Hepatocyte (in vitro differentiated cells): Measurements from ENCODE around the gene KIAA1614. TPM values are rescaled to one million over a fixed set of nuclear protein-coding genes. Genes with fewer than 3 reads are reported as not detected.

Source experiments
- DNase-seq: peaks from one replicate; pipeline ENCODE4 v3.0.0-alpha.2; 2016; ENCODE audit warnings: low spot score
- H2AFZ ChIP-seq: fragments of 200-600 bp; sonication (generic); 2 replicates; pipeline ENCODE4 v1.6.0; 2016; ENCODE audit warnings: antibody characterized with exemption, mild to moderate bottlenecking
- H3K27ac ChIP-seq: fragments of 200-600 bp; sonication (generic); 2 replicates; pipeline ENCODE4 v1.5.1; 2016; ENCODE audit warnings: mild to moderate bottlenecking
- H3K27me3 ChIP-seq: fragments of 200-600 bp; sonication (generic); 2 replicates; pipeline ENCODE4 v1.6.1; 2016
- H3K36me3 ChIP-seq: fragments of 200-600 bp; sonication (generic); replicated peaks from 2 replicates; pipeline ENCODE4 v1.5.1; 2016; ENCODE audit warnings: low read depth; ENCODE audit not compliant: insufficient read depth
- H3K4me1 ChIP-seq: fragments of 200-600 bp; sonication (generic); 2 replicates; pipeline ENCODE4 v1.5.1; 2016; ENCODE audit warnings: mild to moderate bottlenecking, moderate library complexity; ENCODE audit not compliant: insufficient read depth
- H3K4me2 ChIP-seq: fragments of 200-600 bp; sonication (generic); 2 replicates; pipeline ENCODE4 v1.6.0; 2016
- H3K4me3 ChIP-seq: fragments of 200-600 bp; sonication (generic); 2 replicates; pipeline ENCODE4 v1.5.1; 2016; ENCODE audit warnings: mild to moderate bottlenecking
- H3K79me2 ChIP-seq: fragments of 200-600 bp; sonication (generic); 2 replicates; pipeline ENCODE4 v1.6.0; 2017; ENCODE audit warnings: mild to moderate bottlenecking
- H3K9me2 ChIP-seq: fragments of 200-600 bp; sonication (generic); replicated peaks from 2 replicates; pipeline ENCODE4 v1.6.0; 2017; ENCODE audit warnings: mild to moderate bottlenecking; ENCODE audit not compliant: insufficient read depth
- H3K9me3 ChIP-seq: fragments of 200-600 bp; sonication (generic); 2 replicates; pipeline ENCODE4 v1.5.1; 2016; ENCODE audit warnings: low read depth, mild to moderate bottlenecking
- H4K20me1 ChIP-seq: fragments of 200-600 bp; sonication (generic); 2 replicates; pipeline ENCODE4 v1.6.0; 2016; ENCODE audit warnings: mild to moderate bottlenecking; ENCODE audit not compliant: insufficient read depth, poor library complexity, severe bottlenecking
- CTCF ChIP-seq: fragments of 200-600 bp; sonication (generic); IDR thresholded peaks from 2 replicates; pipeline ENCODE4 v1.5.1; 2016; ENCODE audit warnings: antibody characterized with exemption, mild to moderate bottlenecking; ENCODE audit not compliant: poor library complexity
- EZH2 ChIP-seq: fragments of 200-600 bp; sonication (generic); IDR thresholded peaks from 2 replicates; pipeline ENCODE4 v1.6.1; 2016; ENCODE audit warnings: antibody characterized with exemption, mild to moderate bottlenecking, borderline replicate concordance
- EZH2phosphoT487 ChIP-seq: fragments of 200-600 bp; sonication (generic); IDR thresholded peaks from one replicate; pipeline ENCODE4 v1.6.1; 2018; ENCODE audit warnings: antibody characterized with exemption, mild to moderate bottlenecking, low read depth, moderate library complexity; ENCODE audit not compliant: unreplicated experiment, severe bottlenecking
- WGBS: methylation state at CpG from one replicate; pipeline ENCODE4 v1.1.6; 2016; ENCODE audit warnings: low lambda C conversion rate; ENCODE audit errors: missing lambda C conversion rate; 5-methylcytosine and 5-hydroxymethylcytosine counted together
- polyA plus RNA-seq: library from polyadenylated mRNA; unstranded; fragments of >200 nt; fragmentation: Nextera tagmentation; extraction: Ambion mirVana; gene quantifications from 2 replicates; pipeline ENCODE4 v1.2.1, GENCODE V29; 2016
- total RNA-seq: library from RNA; depleted of rRNA; stranded (reverse); fragments of >200 nt; gene quantifications from 2 replicates; pipeline ENCODE4 v1.2.3, GENCODE V29; 2014

The KIAA1614 gene
- total and polyA plus RNA-seq, 2 experiments from 2014 or later: 2.5 to 2.6 TPM

GRCh38 chr1:180981596-180982387 is 69.1 kb downstream of the KIAA1614 start:
- H3K4me3 ChIP-seq: no peak overlapping the region
- H3K36me3 ChIP-seq: no peaks in the 10 kb centered on the region
- no peaks in the 10 kb centered on the region for H3K9me3 ChIP-seq
- no peak for DNase-seq
- no peaks in the 10 kb centered on the region for H3K9me2 ChIP-seq
- H3K4me1 ChIP-seq: no peaks in the 10 kb centered on the region
- H3K4me2 ChIP-seq: no peak overlapping the region
- H3K79me2 ChIP-seq: no peaks in the 10 kb centered on the region
- no peak overlapping the region for H2AFZ ChIP-seq
- no peaks in the 10 kb centered on the region for H3K27me3 ChIP-seq
- WGBS: 73% methylated on average over 11 of the region's 11 CpGs
- TF ChIP-seq CTCF: no peak
- TF ChIP-seq EZH2: no peak
- no peak overlapping the region for H3K27ac ChIP-seq
- no peaks in the 10 kb centered on the region for H4K20me1 ChIP-seq

GRCh38 chr1:180982422-180982821 is 69.7 kb downstream of the KIAA1614 start:
- no peaks in the 10 kb centered on the region for H3K4me1 ChIP-seq
- WGBS: 93% methylated on average over 1 of the region's 1 CpG
- DNase-seq: no peak

GRCh38 chr1:180988253-180988752 is 75.6 kb downstream of the KIAA1614 start:
- no peaks in the 10 kb centered on the region for H3K79me2 ChIP-seq
- TF ChIP-seq CTCF (no peak), EZH2 (no peak), EZH2phosphoT487 (no peak)
- no peaks in the 10 kb centered on the region for H4K20me1 ChIP-seq
- no peaks in the 10 kb centered on the region for H3K4me1 ChIP-seq
- no peak overlapping the region for H3K27ac ChIP-seq
- H3K4me3 ChIP-seq: no peak overlapping the region
- H3K4me2 ChIP-seq: no peak overlapping the region
- H2AFZ ChIP-seq: no peak overlapping the region
- no peak for DNase-seq
- H3K9me3 ChIP-seq: no peaks in the 10 kb centered on the region
- WGBS: 78% methylated on average over 8 of the region's 8 CpGs
- no peaks in the 10 kb centered on the region for H3K9me2 ChIP-seq
- H3K36me3 ChIP-seq: no peaks in the 10 kb centered on the region
- H3K27me3 ChIP-seq: no peaks in the 10 kb centered on the region

More at GRCh38 chr1:180982422-180982821, 69.7 kb downstream of the KIAA1614 start:
- H3K79me2 ChIP-seq: no peaks in the 10 kb centered on the region
- H3K9me2 ChIP-seq: no peaks in the 10 kb centered on the region
- no peaks in the 10 kb centered on the region for H4K20me1 ChIP-seq
- no peaks in the 10 kb centered on the region for H3K27me3 ChIP-seq
- H3K4me3 ChIP-seq: no peak overlapping the region
- H3K4me2 ChIP-seq: no peak overlapping the region
- H3K9me3 ChIP-seq: no peaks in the 10 kb centered on the region
- no peak overlapping the region for H3K27ac ChIP-seq
- H2AFZ ChIP-seq: no peak overlapping the region
- no peaks in the 10 kb centered on the region for H3K36me3 ChIP-seq
- TF ChIP-seq EZH2phosphoT487 (no peak), CTCF (no peak), EZH2 (no peak)
